Stimulated activated naive B cell treated with anti-CD40 and anti-IgM and Interleukin-4, amounts not matched to agents 10 μg/mL and 1 μg/mL and 100 μg/mL, for 72 hours (primary cell): ENCODE results near the gene SIX2.

Experiments
- ATAC-seq, 2 donors: fragments of 150-1000 bp; cut with Tn5 transposase; replicated peaks; 2 replicates each; pipeline ENCODE4 v1.10.0; 2021; ENCODE audit warnings: moderate library complexity in 1 of 2
- DNase-seq: peaks from one replicate; pipeline ENCODE4 v3.0.0; 2021
- H3K27ac Mint-ChIP-seq: one replicate; pipeline ENCODE4 v1.8.0; 2022; ENCODE audit warnings: mild to moderate bottlenecking, mixed read lengths
- H3K27me3 Mint-ChIP-seq, 2 donors: one replicate each; pipeline ENCODE4 v1.8.0; 2022; ENCODE audit warnings: mixed read lengths in 2 of 2
- H3K36me3 Mint-ChIP-seq, 2 donors: one replicate each; pipeline ENCODE4 v1.8.0; 2022; ENCODE audit warnings: mixed read lengths in 2 of 2, mild to moderate bottlenecking in 1 of 2
- H3K4me1 Mint-ChIP-seq, 2 donors: one replicate each; pipeline ENCODE4 v1.8.0; 2022; ENCODE audit warnings: mixed read lengths in 2 of 2, mild to moderate bottlenecking in 1 of 2
- H3K4me3 Mint-ChIP-seq, 2 donors: one replicate each; pipeline ENCODE4 v1.8.0; 2022; ENCODE audit warnings: mild to moderate bottlenecking in 2 of 2, mixed read lengths in 2 of 2, moderate library complexity in 1 of 2
- H3K9me3 Mint-ChIP-seq, 2 donors: one replicate each; pipeline ENCODE4 v1.8.0; 2022; ENCODE audit warnings: mixed read lengths in 2 of 2, mild to moderate bottlenecking in 1 of 2

SIX2 gene

GRCh38 chr2:45002686-45003085 lies 6.6 kb downstream of the SIX2 start:
- H3K4me3 Mint-ChIP-seq: no peak overlapping the region
- ATAC-seq (no peak), DNase-seq (no peak)
- no peaks in the 10 kb centered on the region for H3K9me3 Mint-ChIP-seq
- peaks cover 81 to 98% of the 10 kb centered on the region in 2 donors for H3K27me3 Mint-ChIP-seq
- no peaks in the 10 kb centered on the region for H3K36me3 Mint-ChIP-seq
- H3K4me1 Mint-ChIP-seq: peaks cover 23 to 56% of the 10 kb centered on the region in 2 donors
- H3K27ac Mint-ChIP-seq: no peak overlapping the region

- Mint-ChIP-seq H3K27ac (no peak overlapping the region), H3K36me3 (no peaks in the 10 kb centered on the region), H3K4me1 (peaks cover 23 to 56% of the 10 kb centered on the region in 2 donors), H3K9me3 (no peaks in the 10 kb centered on the region), H3K4me3 (peak overlapping the region; percentile 68 to 82), H3K27me3 (peaks cover 81 to 100% of the 10 kb centered on the region in 2 donors)
- no peak for DNase-seq
- ATAC-seq: no peak
These were observed 7.3 kb downstream of the SIX2 start for GRCh38 chr2:45001869-45002385.

GRCh38 chr2:45000921-45001868 lies 8.1 kb downstream of the SIX2 start:
- Mint-ChIP-seq H3K27ac (peak overlapping the region; percentile 25), H3K9me3 (no peaks in the 10 kb centered on the region), H3K27me3 (peaks cover 81 to 99% of the 10 kb centered on the region in 2 donors), H3K36me3 (no peaks in the 10 kb centered on the region), H3K4me1 (peaks cover 18 to 49% of the 10 kb centered on the region in 2 donors), H3K4me3 (peak overlapping the region; percentile 68 to 82)
- ATAC-seq (peak in 1 of 2 donors; percentile 8), DNase-seq (no peak)

- no peaks in the 10 kb centered on the region for H3K36me3 Mint-ChIP-seq
- peak in 1 of 2 donors; percentile 10 for ATAC-seq
- H3K27me3 Mint-ChIP-seq: peaks cover 83 to 99% of the 10 kb centered on the region in 2 donors
- peak overlapping the region; percentile 68 to 82 for H3K4me3 Mint-ChIP-seq
- no peak for DNase-seq
- H3K9me3 Mint-ChIP-seq: no peaks in the 10 kb centered on the region
- peaks cover 16 to 41% of the 10 kb centered on the region in 2 donors for H3K4me1 Mint-ChIP-seq
- no peak overlapping the region for H3K27ac Mint-ChIP-seq
These were observed 8.8 kb downstream of the SIX2 start for GRCh38 chr2:45000341-45000901.

GRCh38 chr2:44999540-44999939 lies 9.7 kb downstream of the SIX2 start:
- DNase-seq (no peak), ATAC-seq (no peak)
- H3K27me3 Mint-ChIP-seq: peaks cover 84 to 96% of the 10 kb centered on the region in 2 donors
- no peak overlapping the region for H3K4me3 Mint-ChIP-seq
- H3K4me1 Mint-ChIP-seq: peaks cover 12 to 32% of the 10 kb centered on the region in 2 donors
- no peaks in the 10 kb centered on the region for H3K36me3 Mint-ChIP-seq
- H3K27ac Mint-ChIP-seq: no peak overlapping the region
- H3K9me3 Mint-ChIP-seq: no peaks in the 10 kb centered on the region

- DNase-seq (no peak), ATAC-seq (no peak)
- H3K9me3 Mint-ChIP-seq: no peaks in the 10 kb centered on the region
- H3K4me1 Mint-ChIP-seq: peaks cover 6 to 20% of the 10 kb centered on the region in 2 donors
- H3K36me3 Mint-ChIP-seq: no peaks in the 10 kb centered on the region
- H3K4me3 Mint-ChIP-seq: no peak overlapping the region
- peaks cover 77 to 96% of the 10 kb centered on the region in 2 donors for H3K27me3 Mint-ChIP-seq
- H3K27ac Mint-ChIP-seq: no peak overlapping the region
These were observed 11.3 kb downstream of the SIX2 start for GRCh38 chr2:44997963-44998362.

GRCh38 chr2:44996356-44996755 lies 12.9 kb downstream of the SIX2 start:
- ATAC-seq (no peak), DNase-seq (no peak)
- Mint-ChIP-seq H3K4me1 (peaks cover 2 to 8% of the 10 kb centered on the region in 2 donors), H3K27ac (no peak overlapping the region), H3K4me3 (no peak overlapping the region), H3K36me3 (peaks cover 2 to 4% of the 10 kb centered on the region in 2 donors), H3K27me3 (peaks cover 67 to 90% of the 10 kb centered on the region in 2 donors), H3K9me3 (peaks cover 5 to 6% of the 10 kb centered on the region in 2 donors)

GRCh38 chr2:44994377-44994776 lies 14.9 kb downstream of the SIX2 start:
- Mint-ChIP-seq H3K4me1 (no peaks in the 10 kb centered on the region), H3K27me3 (peaks cover 63 to 77% of the 10 kb centered on the region in 2 donors), H3K27ac (no peak overlapping the region), H3K9me3 (peaks cover 8 to 11% of the 10 kb centered on the region in 2 donors), H3K36me3 (peaks cover 2 to 4% of the 10 kb centered on the region in 2 donors), H3K4me3 (no peak overlapping the region)
- DNase-seq (no peak), ATAC-seq (no peak)

GRCh38 chr2:44989176-44989575 lies 20.1 kb downstream of the SIX2 start:
- no peak for DNase-seq
- no peak for ATAC-seq
- Mint-ChIP-seq H3K36me3 (peaks cover 2 to 4% of the 10 kb centered on the region in 2 donors), H3K4me1 (no peaks in the 10 kb centered on the region), H3K27me3 (peaks cover 49 to 63% of the 10 kb centered on the region in 2 donors), H3K4me3 (no peak overlapping the region), H3K9me3 (peaks cover 13 to 20% of the 10 kb centered on the region in 2 donors), H3K27ac (no peak overlapping the region)

- Mint-ChIP-seq H3K9me3 (peaks cover 6 to 9% of the 10 kb centered on the region in 2 donors), H3K27ac (no peak overlapping the region), H3K4me3 (no peak overlapping the region), H3K4me1 (peaks cover 3 to 6% of the 10 kb centered on the region in 2 donors), H3K36me3 (no peaks in the 10 kb centered on the region), H3K27me3 (peaks cover 40 to 52% of the 10 kb centered on the region in 2 donors)
- ATAC-seq: no peak
- DNase-seq: no peak
These were observed 25.2 kb downstream of the SIX2 start for GRCh38 chr2:44983836-44984604.

- peak; percentile 67 to 68 for ATAC-seq
- Mint-ChIP-seq H3K36me3 (no peaks in the 10 kb centered on the region), H3K4me3 (no peak overlapping the region), H3K27me3 (peaks cover 36 to 42% of the 10 kb centered on the region in 2 donors), H3K9me3 (no peaks in the 10 kb centered on the region), H3K4me1 (peaks cover 3 to 6% of the 10 kb centered on the region in 2 donors), H3K27ac (no peak overlapping the region)
- DNase-seq: peak; percentile 27
These were observed 27.5 kb downstream of the SIX2 start for GRCh38 chr2:44981714-44982108.

GRCh38 chr2:44980751-44981713 lies 28.2 kb downstream of the SIX2 start:
- Mint-ChIP-seq H3K36me3 (no peaks in the 10 kb centered on the region), H3K9me3 (no peaks in the 10 kb centered on the region), H3K4me3 (no peak overlapping the region), H3K4me1 (peaks cover 3 to 6% of the 10 kb centered on the region in 2 donors), H3K27ac (no peak overlapping the region), H3K27me3 (peaks cover 29 to 35% of the 10 kb centered on the region in 2 donors)
- DNase-seq (no peak), ATAC-seq (no peak)

GRCh38 chr2:44979581-44979980 lies 29.7 kb downstream of the SIX2 start:
- H3K9me3 Mint-ChIP-seq: no peaks in the 10 kb centered on the region
- H3K36me3 Mint-ChIP-seq: no peaks in the 10 kb centered on the region
- no peak overlapping the region for H3K4me3 Mint-ChIP-seq
- DNase-seq (no peak), ATAC-seq (no peak)
- peaks cover 3 to 6% of the 10 kb centered on the region in 2 donors for H3K4me1 Mint-ChIP-seq
- no peak overlapping the region for H3K27ac Mint-ChIP-seq
- H3K27me3 Mint-ChIP-seq: peaks cover 29 to 30% of the 10 kb centered on the region in 2 donors
